ENCODE measurements around the gene BUD23.

Gene BUD23

GRCh38 chr7:73740212-73740611, 56.8 kb downstream of the BUD23 start:
- in situ Hi-C loops (cut with MboI; ENCODE audit: low sequenced_read_pairs), result no loop called here

DNA sequence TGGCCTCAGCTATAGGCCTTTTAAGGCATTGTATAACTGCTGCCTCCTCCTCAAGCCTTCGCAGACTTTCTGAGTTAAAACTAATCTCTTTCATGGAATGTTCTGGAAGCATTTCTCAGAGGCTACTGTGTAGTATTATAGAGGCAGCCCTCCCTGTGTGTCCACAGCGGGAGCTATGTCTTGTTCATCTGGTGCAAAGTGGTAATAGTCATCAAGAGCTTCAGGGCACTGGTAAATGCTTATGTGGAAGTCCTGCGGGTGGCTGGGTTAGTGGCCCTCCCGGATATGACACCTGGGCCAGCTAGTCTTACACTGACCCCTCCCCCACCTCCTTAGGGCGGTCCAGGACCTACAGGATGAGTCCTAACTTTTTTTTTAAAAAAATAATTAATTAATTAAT, 57.4 kb downstream of the BUD23 start:
- in situ Hi-C loops (cut with MboI; ENCODE audit: low sequenced_read_pairs), result no loop called here

DNA sequence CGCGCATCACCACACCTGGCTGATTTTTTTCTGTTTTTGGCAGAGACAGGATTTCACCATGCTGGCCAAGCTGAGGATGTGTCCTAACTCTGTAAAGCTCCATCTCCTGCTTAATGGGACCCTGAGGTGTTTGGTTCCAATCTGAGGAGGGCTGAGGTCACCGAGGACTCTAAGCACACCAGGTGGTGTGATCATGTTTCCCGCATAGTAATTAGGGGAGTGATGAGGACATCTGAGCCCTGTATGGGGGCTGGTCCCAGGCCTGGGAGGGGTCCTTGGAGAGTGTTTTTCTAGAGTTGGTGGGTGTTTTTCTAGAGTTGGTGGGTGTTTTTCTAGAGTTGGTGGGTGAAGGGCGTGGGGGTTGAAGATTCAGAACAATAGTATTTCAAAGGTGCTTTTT, 58.2 kb downstream of the BUD23 start:
- in situ Hi-C loops (cut with MboI; ENCODE audit: low sequenced_read_pairs), result no loop called here

- in situ Hi-C loops (cut with MboI; ENCODE audit: low sequenced_read_pairs), result no loop called here
These were observed 58.9 kb downstream of the BUD23 start for GRCh38 chr7:73742338-73742752.

GRCh38 chr7:73742753-73743641, 59.6 kb downstream of the BUD23 start:
- in situ Hi-C loops (cut with MboI; ENCODE audit: low sequenced_read_pairs), result no loop called here

DNA sequence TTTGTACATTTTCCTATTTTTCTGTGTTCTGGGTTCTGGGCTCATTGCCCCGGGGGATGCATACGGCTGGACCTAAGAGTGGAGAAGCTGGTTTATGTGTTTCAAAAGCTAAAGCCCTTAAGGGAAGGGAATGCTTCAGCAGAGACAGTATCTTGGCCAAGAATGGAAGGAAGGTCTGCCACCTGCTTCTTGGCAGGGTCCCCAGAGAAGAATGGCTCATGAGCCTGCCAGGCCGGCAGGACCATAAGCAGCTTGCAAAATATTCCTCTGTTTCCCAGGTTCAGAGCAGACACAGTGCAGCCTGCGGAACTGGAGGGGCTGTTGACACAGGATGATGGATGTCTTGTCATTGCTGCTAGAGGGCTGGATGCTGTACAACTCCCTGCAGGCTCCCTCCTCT, 63.0 kb downstream of the BUD23 start:
- in situ Hi-C loops (cut with MboI; ENCODE audit: low sequenced_read_pairs), result no loop called here
